ENCODE measurements around the gene FAM53A.

GRCh38 chr4:1591107-1591506 is 93.0 kb downstream of the FAM53A start:
- TF ChIP-seq POLR2A (IDR thresholded peaks at IDR 0.05), result no peak
- TF ChIP-seq CTCF (IDR thresholded peaks at IDR 0.05 in 8 of 11, conservative IDR thresholded peaks at IDR 0.05 in 3 of 11), result no peak
- TF ChIP-seq POLR2AphosphoS5 (IDR thresholded peaks at IDR 0.05), result no peak
